WERI-Rb-1 (cell line): ENCODE measurements around the gene SCUBE1.

Source experiments
- DNase-seq: peaks from one replicate; pipeline ENCODE4 v3.0.0-alpha.2; 2020
- H3K27ac ChIP-seq: fragments of 250-450 bp; sonication (Bioruptor Pico); 2 replicates; pipeline ENCODE4 v1.5.1; 2020; ENCODE audit warnings: mild to moderate bottlenecking, moderate library complexity
- H3K27me3 ChIP-seq: fragments of 250-450 bp; sonication (Bioruptor Pico); 2 replicates; pipeline ENCODE4 v1.5.1; 2021; ENCODE audit warnings: mild to moderate bottlenecking, low read depth, moderate library complexity; ENCODE audit not compliant: insufficient read depth, severe bottlenecking
- H3K36me3 ChIP-seq: fragments of 250-450 bp; sonication (Bioruptor Pico); 2 replicates; pipeline ENCODE4 v1.5.1; 2020; ENCODE audit warnings: mild to moderate bottlenecking, moderate library complexity
- H3K4me3 ChIP-seq: 2 replicates; pipeline ENCODE4 v1.5.1; 2011; ENCODE audit warnings: low read depth, mild to moderate bottlenecking, control low read depth, low read length
- H3K9me3 ChIP-seq: fragments of 250-450 bp; sonication (Bioruptor Pico); 2 replicates; pipeline ENCODE4 v1.5.1; 2021; ENCODE audit warnings: mild to moderate bottlenecking, moderate library complexity; ENCODE audit not compliant: severe bottlenecking
- TF ChIP-seq, protein P1 (sequence below): IDR thresholded peaks from 2 replicates; pipeline ENCODE4 v1.5.1; 2011; ENCODE audit warnings: low read depth, mild to moderate bottlenecking, control low read depth, inconsistent platforms, low read length

Gene SCUBE1

DNA sequence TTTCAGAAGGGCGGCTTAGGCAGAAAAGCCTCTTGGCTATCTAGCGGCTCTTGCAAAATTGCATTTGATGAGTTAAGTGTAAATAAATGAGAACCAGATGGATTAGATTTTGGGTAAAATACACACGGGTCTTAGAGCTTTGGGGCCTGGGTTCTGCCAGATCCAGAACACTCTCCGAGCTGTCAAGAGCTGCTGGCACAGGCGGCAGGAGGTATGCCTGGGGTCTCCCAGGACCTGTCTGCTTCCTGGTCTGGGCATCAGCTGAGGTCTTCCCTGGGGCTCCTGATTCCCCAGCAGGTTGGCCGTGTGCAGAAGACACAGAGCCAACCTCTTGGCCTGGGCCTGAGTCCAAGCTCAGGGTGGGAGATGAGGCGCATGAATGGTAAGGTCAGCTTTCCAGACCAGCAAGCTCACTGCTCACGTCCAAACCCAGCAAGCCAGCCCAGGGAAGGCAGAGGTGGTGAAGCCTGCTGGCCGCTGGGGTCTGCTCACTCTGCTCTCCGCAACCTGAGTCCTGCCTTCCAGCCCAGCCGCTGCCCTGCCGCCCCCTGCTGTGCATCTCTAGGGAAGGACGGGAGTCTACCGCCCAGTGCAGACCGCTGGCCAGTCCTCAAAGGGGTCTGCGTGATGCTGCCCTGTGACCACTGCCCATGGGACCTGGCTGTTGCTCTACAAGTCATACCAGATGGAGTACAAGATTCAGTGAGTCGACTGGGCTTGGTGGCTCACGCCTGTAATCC lies 44.9 kb downstream of the SCUBE1 start:
- Histone ChIP-seq H3K27me3 (no peaks in the 10 kb centered on the region), H3K36me3 (no peaks in the 10 kb centered on the region), H3K27ac (no peak overlapping the region), H3K4me3 (no peak overlapping the region), H3K9me3 (no peaks in the 10 kb centered on the region)
- TF ChIP-seq, protein P1, sequence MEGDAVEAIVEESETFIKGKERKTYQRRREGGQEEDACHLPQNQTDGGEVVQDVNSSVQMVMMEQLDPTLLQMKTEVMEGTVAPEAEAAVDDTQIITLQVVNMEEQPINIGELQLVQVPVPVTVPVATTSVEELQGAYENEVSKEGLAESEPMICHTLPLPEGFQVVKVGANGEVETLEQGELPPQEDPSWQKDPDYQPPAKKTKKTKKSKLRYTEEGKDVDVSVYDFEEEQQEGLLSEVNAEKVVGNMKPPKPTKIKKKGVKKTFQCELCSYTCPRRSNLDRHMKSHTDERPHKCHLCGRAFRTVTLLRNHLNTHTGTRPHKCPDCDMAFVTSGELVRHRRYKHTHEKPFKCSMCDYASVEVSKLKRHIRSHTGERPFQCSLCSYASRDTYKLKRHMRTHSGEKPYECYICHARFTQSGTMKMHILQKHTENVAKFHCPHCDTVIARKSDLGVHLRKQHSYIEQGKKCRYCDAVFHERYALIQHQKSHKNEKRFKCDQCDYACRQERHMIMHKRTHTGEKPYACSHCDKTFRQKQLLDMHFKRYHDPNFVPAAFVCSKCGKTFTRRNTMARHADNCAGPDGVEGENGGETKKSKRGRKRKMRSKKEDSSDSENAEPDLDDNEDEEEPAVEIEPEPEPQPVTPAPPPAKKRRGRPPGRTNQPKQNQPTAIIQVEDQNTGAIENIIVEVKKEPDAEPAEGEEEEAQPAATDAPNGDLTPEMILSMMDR: 0 out of 2 replicates have a peak, but pooled peaks have one; percentile 20
- no peak for DNase-seq

DNA sequence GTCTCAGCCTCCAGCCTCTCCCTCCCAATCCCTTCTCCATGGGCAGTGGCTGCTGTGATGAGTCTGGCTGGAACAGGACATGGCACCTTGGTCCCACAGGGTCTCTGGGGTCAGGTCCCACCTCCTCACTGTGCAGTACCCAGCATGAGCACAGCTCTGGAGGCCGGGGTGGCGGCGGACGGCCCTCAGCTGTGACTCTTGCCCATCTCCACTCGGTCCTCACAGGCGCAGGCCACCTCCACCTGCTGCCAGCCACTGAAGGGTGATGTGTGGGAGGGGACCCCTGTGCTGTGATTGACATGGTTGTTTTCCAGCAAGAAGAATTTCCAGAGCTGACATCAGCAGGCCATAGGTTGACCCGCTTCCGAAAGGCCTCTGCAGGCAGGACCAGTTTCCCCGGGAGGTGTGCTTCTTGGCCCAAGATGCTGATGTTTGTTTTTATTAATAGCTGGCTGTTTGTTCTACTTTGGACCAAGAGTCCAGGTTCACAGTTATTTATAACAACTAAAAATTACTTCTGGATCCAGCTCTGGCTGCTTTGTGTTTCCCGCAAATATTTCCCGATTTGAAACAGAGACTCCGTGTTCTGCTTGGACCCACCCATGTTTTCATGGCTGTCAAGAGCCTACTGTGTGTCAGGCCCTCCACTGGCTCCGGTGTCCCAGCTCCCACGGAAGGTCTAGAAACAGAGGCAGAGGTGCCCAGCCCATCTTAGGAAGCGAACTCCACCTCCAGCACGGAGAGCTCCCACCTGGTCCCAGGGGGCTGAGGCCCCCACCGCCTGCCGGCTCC lies 45.7 kb downstream of the SCUBE1 start:
- Histone ChIP-seq H3K27ac (peak overlapping the region; percentile 70), H3K36me3 (no peaks in the 10 kb centered on the region), H3K27me3 (no peaks in the 10 kb centered on the region), H3K9me3 (no peaks in the 10 kb centered on the region), H3K4me3 (no peak overlapping the region)
- peak; percentile 46 for DNase-seq
- TF ChIP-seq, protein P1: no peak

DNA sequence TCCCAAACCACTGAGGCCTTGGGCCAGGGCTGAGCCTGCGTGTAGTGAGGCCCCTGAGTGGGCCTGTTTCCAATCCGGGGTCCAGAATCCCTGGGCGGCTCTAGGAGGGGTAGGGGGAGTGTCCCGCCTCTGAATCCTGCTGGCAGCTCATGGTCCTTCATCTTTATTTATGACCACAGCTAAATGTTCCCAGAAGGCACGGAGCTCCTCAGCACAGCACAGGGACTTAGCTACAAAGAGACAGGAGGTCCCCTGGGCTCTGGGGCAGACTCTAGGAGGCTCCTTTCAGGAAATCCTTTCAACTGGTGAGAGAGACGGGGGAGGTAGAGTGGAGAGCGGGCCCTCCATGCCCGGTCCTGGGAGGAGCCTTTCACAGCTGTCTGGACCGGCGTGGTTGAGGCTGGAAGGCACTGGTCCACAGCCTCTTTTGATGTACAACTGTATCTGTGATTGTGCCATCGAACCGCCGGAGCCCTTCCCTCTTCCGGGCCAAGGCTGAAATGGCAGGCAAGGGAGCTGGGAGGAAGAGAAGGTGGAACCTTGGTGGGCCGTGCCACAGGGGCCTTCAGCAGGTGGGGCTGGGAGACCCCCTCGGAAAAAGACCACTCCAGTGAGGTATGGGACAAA lies 46.8 kb downstream of the SCUBE1 start:
- no peaks in the 10 kb centered on the region for H3K9me3 ChIP-seq
- H3K27me3 ChIP-seq: no peaks in the 10 kb centered on the region
- peak; percentile 69 for DNase-seq
- no peak overlapping the region for H3K4me3 ChIP-seq
- peak overlapping the region; percentile 70 for H3K27ac ChIP-seq
- TF ChIP-seq, protein P1: no peak
- no peaks in the 10 kb centered on the region for H3K36me3 ChIP-seq

DNA sequence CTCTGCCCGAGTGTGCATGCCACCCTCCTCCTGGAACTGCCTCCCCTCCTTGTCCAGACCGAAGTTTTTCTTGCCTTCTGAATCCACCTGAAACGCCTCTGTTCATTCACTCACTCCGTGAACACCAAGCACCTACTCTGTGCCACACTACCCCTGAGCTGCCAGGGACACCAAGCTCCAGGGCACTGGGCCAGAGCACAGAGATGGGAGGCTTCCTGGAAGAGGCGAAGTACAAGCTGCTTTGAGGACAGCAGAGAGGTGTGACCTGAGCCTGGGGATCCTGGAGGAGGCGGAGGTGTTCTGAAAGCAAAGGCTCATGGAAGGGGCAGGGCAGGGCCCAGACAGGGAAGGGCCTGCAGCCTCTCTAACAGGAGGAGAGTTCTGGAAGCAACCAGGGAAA lies 47.5 kb downstream of the SCUBE1 start:
- H3K27me3 ChIP-seq: no peaks in the 10 kb centered on the region
- TF ChIP-seq, protein P1: no peak
- H3K4me3 ChIP-seq: no peak overlapping the region
- H3K27ac ChIP-seq: peak overlapping the region; percentile 39
- no peaks in the 10 kb centered on the region for H3K36me3 ChIP-seq
- H3K9me3 ChIP-seq: no peaks in the 10 kb centered on the region
- DNase-seq: no peak

DNA sequence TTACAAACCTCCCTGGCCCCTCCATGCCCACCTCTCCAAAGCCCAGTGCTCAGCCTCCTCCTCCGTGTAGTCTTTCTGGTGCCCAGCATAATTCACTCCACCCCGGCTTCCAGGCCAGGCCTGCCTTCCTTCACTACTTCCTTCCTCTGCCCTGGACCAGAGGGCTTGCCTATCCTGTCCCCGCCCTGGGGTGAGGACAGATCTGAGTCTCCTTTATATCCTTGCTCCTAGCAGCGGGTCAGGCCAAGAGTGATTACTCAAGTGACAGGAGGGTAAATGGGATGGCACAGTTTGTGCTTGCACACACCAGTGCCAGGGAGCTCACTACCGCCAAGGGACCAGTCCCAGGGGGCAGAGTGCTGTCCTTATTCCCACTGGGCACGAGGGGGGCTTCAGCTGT lies 48.0 kb downstream of the SCUBE1 start:
- Histone ChIP-seq H3K27me3 (no peaks in the 10 kb centered on the region), H3K36me3 (no peaks in the 10 kb centered on the region), H3K27ac (peak overlapping the region; percentile 72; the same call in 1 of the 2 replicates), H3K4me3 (no peak overlapping the region), H3K9me3 (no peaks in the 10 kb centered on the region)
- no peak for DNase-seq
- TF ChIP-seq, protein P1: no peak
